ENCODE measurements around the gene STK17B. TPM values are rescaled to one million over a fixed set of nuclear protein-coding genes. Genes with fewer than 3 reads are reported as not detected.
"Not testable (repeated sequence)": the region's sequence is repeated elsewhere in the genome, so short reads cannot be mapped to it uniquely, and the experiment has no call there.

Gene STK17B
- total RNA-seq, 2 experiments from 2014 or later, result 645 to 648 TPM

DNA sequence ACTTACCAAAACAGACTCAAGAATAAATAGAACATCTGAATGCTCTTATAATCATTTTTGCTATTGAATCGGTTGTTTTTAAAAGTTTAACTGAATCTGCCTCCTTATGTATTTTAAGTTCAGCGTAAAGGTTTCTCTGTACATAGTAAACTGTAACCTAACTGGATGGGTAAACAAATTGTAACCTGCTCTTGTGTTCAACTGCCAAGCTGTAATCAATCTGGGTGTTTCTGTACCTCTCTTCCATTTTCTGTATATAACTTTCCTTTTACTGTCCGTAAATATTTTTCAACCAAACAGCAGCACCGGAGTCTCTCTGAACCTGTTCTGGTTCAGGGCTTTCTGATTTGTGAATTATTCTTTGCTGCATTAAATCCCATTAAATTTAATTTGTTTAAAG, 75.1 kb downstream of the STK17B start:
- DNase-seq (no peak), ATAC-seq (ENCODE audit: poor library complexity) (no peak)
- H3K27me3 ChIP-seq (ENCODE audit: control insufficient read depth in 1 of 2, insufficient read depth in 2 of 2, low read length in 2 of 2), result no peaks in the 10 kb centered on the region
- H3K27ac ChIP-seq (ENCODE audit: low read depth in 1 of 2, low read length in 2 of 2), result no peak overlapping the region
- no peak overlapping the region for H3K27ac Mint-ChIP-seq
- peaks cover 7% of the 10 kb centered on the region for H3K9me3 Mint-ChIP-seq
- no peaks in the 10 kb centered on the region for H3K4me1 ChIP-seq (ENCODE audit: insufficient read depth, low read length)
- no peaks in the 10 kb centered on the region for H3K36me3 ChIP-seq (ENCODE audit: insufficient read depth, low read length)
- H3K4me3 ChIP-seq (ENCODE audit: low read length), result no peak overlapping the region
- ChIA-PET POLR2A (no interaction called here), CTCF (interaction anchor here (0.8 kb wide), 1 partner anchor 28 kb away, joined by 4 read pairs; the partner anchor contains the start of gene DNAH7)
- TF ChIP-seq, protein P1, sequence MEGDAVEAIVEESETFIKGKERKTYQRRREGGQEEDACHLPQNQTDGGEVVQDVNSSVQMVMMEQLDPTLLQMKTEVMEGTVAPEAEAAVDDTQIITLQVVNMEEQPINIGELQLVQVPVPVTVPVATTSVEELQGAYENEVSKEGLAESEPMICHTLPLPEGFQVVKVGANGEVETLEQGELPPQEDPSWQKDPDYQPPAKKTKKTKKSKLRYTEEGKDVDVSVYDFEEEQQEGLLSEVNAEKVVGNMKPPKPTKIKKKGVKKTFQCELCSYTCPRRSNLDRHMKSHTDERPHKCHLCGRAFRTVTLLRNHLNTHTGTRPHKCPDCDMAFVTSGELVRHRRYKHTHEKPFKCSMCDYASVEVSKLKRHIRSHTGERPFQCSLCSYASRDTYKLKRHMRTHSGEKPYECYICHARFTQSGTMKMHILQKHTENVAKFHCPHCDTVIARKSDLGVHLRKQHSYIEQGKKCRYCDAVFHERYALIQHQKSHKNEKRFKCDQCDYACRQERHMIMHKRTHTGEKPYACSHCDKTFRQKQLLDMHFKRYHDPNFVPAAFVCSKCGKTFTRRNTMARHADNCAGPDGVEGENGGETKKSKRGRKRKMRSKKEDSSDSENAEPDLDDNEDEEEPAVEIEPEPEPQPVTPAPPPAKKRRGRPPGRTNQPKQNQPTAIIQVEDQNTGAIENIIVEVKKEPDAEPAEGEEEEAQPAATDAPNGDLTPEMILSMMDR (IDR thresholded peaks at IDR 0.05), result no peak
- no peaks in the 10 kb centered on the region for H3K27me3 Mint-ChIP-seq
- no peak overlapping the region for H3K4me3 Mint-ChIP-seq
- H3K4me1 Mint-ChIP-seq (ENCODE audit: low read depth), result peaks cover 10% of the 10 kb centered on the region
- intact Hi-C loops (cut with DNase I, micrococcal nuclease), result no loop called here
- peaks cover 0 to 6% of the 10 kb centered on the region in 2 experiments for H3K9me3 ChIP-seq (ENCODE audit: control insufficient read depth in 1 of 2, insufficient read depth in 1 of 2, low read length in 2 of 2)
- H3K36me3 Mint-ChIP-seq (ENCODE audit: low read depth), result peaks cover 7% of the 10 kb centered on the region

DNA sequence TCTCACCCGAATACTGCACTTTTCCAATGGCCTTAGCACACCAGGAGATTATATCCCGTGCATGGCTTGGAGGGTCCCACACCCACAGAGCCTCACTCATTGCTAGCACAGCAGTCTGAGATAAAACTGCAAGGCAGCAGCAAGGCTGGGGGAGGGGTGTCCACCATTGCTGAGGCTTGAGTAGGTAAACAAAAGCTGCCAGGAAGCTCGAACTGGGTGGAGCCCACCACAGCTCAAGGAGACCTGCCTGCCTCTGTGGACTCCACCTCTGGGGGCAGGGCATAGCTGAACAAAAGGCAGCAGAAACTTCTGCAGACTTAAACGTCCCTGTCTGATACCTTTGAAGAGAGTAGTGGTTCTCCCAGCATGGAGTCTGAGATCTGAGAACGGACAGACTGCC, 81.9 kb downstream of the STK17B start:
- H3K27me3 Mint-ChIP-seq, result not testable (repeated sequence)

DNA sequence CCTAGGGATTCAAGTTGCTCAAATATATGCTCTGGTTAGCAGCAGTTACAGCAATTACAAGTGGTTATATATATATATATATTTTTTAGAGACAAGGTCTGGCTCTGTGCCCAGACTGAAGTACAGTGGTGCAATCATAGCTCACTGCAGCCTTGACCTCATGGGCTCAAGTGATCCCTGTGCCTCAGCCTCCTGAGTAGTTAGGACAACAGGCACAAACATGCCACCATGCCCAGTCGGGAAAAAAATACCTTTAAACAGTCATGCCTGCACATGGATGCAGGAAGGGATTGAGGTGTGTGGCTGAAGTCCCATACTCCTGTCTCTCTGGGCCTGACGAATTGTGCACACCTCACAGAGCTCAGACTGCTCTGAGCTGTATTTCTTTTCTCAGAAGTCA, 83.2 kb downstream of the STK17B start:
- ATAC-seq (ENCODE audit: poor library complexity) (no peak), DNase-seq (no peak)
- Histone ChIP-seq H3K27ac (ENCODE audit: low read depth in 1 of 2, low read length in 2 of 2) (no peak overlapping the region), H3K36me3 (ENCODE audit: insufficient read depth, low read length) (no peaks in the 10 kb centered on the region), H3K4me3 (ENCODE audit: low read length) (no peak overlapping the region), H3K4me1 (ENCODE audit: insufficient read depth, low read length) (peaks cover 16% of the 10 kb centered on the region), H3K9me3 (ENCODE audit: control insufficient read depth in 1 of 2, insufficient read depth in 1 of 2, low read length in 2 of 2) (peaks cover 4 to 14% of the 10 kb centered on the region in 2 experiments), H3K27me3 (ENCODE audit: control insufficient read depth in 1 of 2, insufficient read depth in 2 of 2, low read length in 2 of 2) (no peaks in the 10 kb centered on the region)
- H3K9me3 Mint-ChIP-seq, result peaks cover 10% of the 10 kb centered on the region
- intact Hi-C loops (cut with DNase I, micrococcal nuclease), result no loop called here
- peaks cover 22% of the 10 kb centered on the region for H3K36me3 Mint-ChIP-seq (ENCODE audit: low read depth)
- H3K27me3 Mint-ChIP-seq, result no peaks in the 10 kb centered on the region
- TF ChIP-seq, protein P1 (IDR thresholded peaks at IDR 0.05), result no peak
- H3K4me1 Mint-ChIP-seq (ENCODE audit: low read depth), result peaks cover 17% of the 10 kb centered on the region
- no peak overlapping the region for H3K4me3 Mint-ChIP-seq
- CTCF ChIA-PET, result no interaction called here
- POLR2A ChIA-PET, result no interaction called here
- no peak overlapping the region for H3K27ac Mint-ChIP-seq

More for the DNA sequence above, 81.9 kb downstream of the STK17B start:
- CTCF ChIA-PET; ATAC-seq (ENCODE audit: poor library complexity); H3K27me3 ChIP-seq (ENCODE audit: control insufficient read depth in 1 of 2, insufficient read depth in 2 of 2, low read length in 2 of 2); H3K36me3 ChIP-seq (ENCODE audit: insufficient read depth, low read length); H3K9me3 ChIP-seq (ENCODE audit: control insufficient read depth in 1 of 2, insufficient read depth in 1 of 2, low read length in 2 of 2); H3K4me3 Mint-ChIP-seq; intact Hi-C loops (cut with DNase I, micrococcal nuclease); H3K4me3 ChIP-seq (ENCODE audit: low read length); H3K27ac Mint-ChIP-seq; H3K27ac ChIP-seq (ENCODE audit: low read depth in 1 of 2, low read length in 2 of 2): not testable (repeated sequence)
- H3K4me1 ChIP-seq (ENCODE audit: insufficient read depth, low read length), result peaks cover 16% of the 10 kb centered on the region
- peaks cover 27% of the 10 kb centered on the region for H3K36me3 Mint-ChIP-seq (ENCODE audit: low read depth)
- H3K9me3 Mint-ChIP-seq, result peaks cover 13% of the 10 kb centered on the region
- peaks cover 17% of the 10 kb centered on the region for H3K4me1 Mint-ChIP-seq (ENCODE audit: low read depth)
- peak in 6 of 14 experiments; percentile 6 to 53 (median 18) for DNase-seq
- POLR2A ChIA-PET, result interaction anchor here (0.6 to 1.3 kb wide), 2 partner anchors 86 to 129 kb away, joined by 3 to 4 read pairs; no protein-coding TSS in a partner anchor
